Measurements from ENCODE around the gene GSG1L.

GSG1L gene

GRCh38 chr16:27935076-27935475 lies 128.4 kb downstream of the GSG1L start:
- H3K14ac ChIP-seq (ENCODE audit: low read length), result no peak overlapping the region
- no peaks in the 10 kb centered on the region for H3K36me3 ChIP-seq (replicated peaks in 1 of 2; ENCODE audit: control insufficient read depth in 2 of 2, insufficient read depth in 2 of 2, low read length in 2 of 2)
- no peak overlapping the region for H2BK15ac ChIP-seq (ENCODE audit: low read length)
- no peak overlapping the region for H3K4me2 ChIP-seq (ENCODE audit: insufficient read depth, low read length, poor library complexity, severe bottlenecking)
- H3K4me1 ChIP-seq (ENCODE audit: control insufficient read depth in 2 of 2, insufficient read depth in 1 of 2, low read depth in 1 of 2, low read length in 2 of 2), result no peaks in the 10 kb centered on the region
- H2BK120ac ChIP-seq (ENCODE audit: low read depth, low read length), result no peak overlapping the region
- H3K4ac ChIP-seq (ENCODE audit: low read length), result no peak overlapping the region
- H3K79me1 ChIP-seq (ENCODE audit: low read depth, low read length), result no peaks in the 10 kb centered on the region
- no peak overlapping the region for H3K18ac ChIP-seq (ENCODE audit: low read length)
- no CpG with 5 or more reads among the region's 7 CpGs for WGBS, 2 donors (ENCODE audit: extremely low coverage in 2 of 2, insufficient read length in 2 of 2, insufficient replicate concordance in 1 of 2)
- H2BK12ac ChIP-seq (ENCODE audit: low read length), result no peak overlapping the region
- no peak overlapping the region for H3K4me3 ChIP-seq (ENCODE audit: low read length in 2 of 2)
- no peak overlapping the region for H4K91ac ChIP-seq (ENCODE audit: low read depth, low read length, poor library complexity)
- H2BK5ac ChIP-seq (ENCODE audit: low read length), result no peak overlapping the region
- H2AK5ac ChIP-seq (ENCODE audit: low read depth, low read length), result no peak overlapping the region
- no peak overlapping the region for H3K9ac ChIP-seq (ENCODE audit: low read depth, low read length, poor library complexity)
- H3K23ac ChIP-seq (ENCODE audit: low read depth, low read length, poor library complexity), result no peak overlapping the region
- no peak overlapping the region for H4K8ac ChIP-seq (ENCODE audit: low read depth, low read length)
- DNase-seq (ENCODE audit: low spot score), result no peak
- no peak overlapping the region for H3K27ac ChIP-seq (replicated peaks; ENCODE audit: low read length)
- no peaks in the 10 kb centered on the region for H3K9me3 ChIP-seq (replicated peaks in 1 of 2; ENCODE audit: control insufficient read depth in 2 of 2, insufficient read depth in 1 of 2, low read depth in 1 of 2, low read length in 2 of 2)
- no peaks in the 10 kb centered on the region for H3K27me3 ChIP-seq (ENCODE audit: control insufficient read depth in 3 of 3, insufficient read depth in 3 of 3, low read depth in 1 of 3, low read length in 3 of 3)
- H2AFZ ChIP-seq (ENCODE audit: low read length), result no peak overlapping the region

- no peaks in the 10 kb centered on the region for H3K9me3 ChIP-seq (replicated peaks in 1 of 2; ENCODE audit: control insufficient read depth in 2 of 2, insufficient read depth in 1 of 2, low read depth in 1 of 2, low read length in 2 of 2)
- H3K27me3 ChIP-seq (ENCODE audit: control insufficient read depth in 3 of 3, insufficient read depth in 3 of 3, low read depth in 1 of 3, low read length in 3 of 3), result no peaks in the 10 kb centered on the region
- no peak overlapping the region for H3K4me2 ChIP-seq (ENCODE audit: insufficient read depth, low read length, poor library complexity, severe bottlenecking)
- H4K91ac ChIP-seq (ENCODE audit: low read depth, low read length, poor library complexity), result no peak overlapping the region
- no peak overlapping the region for H2BK15ac ChIP-seq (ENCODE audit: low read length)
- no peak overlapping the region for H2BK5ac ChIP-seq (ENCODE audit: low read length)
- no peaks in the 10 kb centered on the region for H3K4me1 ChIP-seq (ENCODE audit: control insufficient read depth in 2 of 2, insufficient read depth in 1 of 2, low read depth in 1 of 2, low read length in 2 of 2)
- H3K14ac ChIP-seq (ENCODE audit: low read length), result no peak overlapping the region
- H2AFZ ChIP-seq (ENCODE audit: low read length), result no peak overlapping the region
- no peak for DNase-seq (ENCODE audit: low spot score)
- H3K23ac ChIP-seq (ENCODE audit: low read depth, low read length, poor library complexity), result no peak overlapping the region
- no peak overlapping the region for H4K8ac ChIP-seq (ENCODE audit: low read depth, low read length)
- H2AK5ac ChIP-seq (ENCODE audit: low read depth, low read length), result no peak overlapping the region
- no peaks in the 10 kb centered on the region for H3K79me1 ChIP-seq (ENCODE audit: low read depth, low read length)
- H3K4ac ChIP-seq (ENCODE audit: low read length), result no peak overlapping the region
- no peak overlapping the region for H3K27ac ChIP-seq (replicated peaks; ENCODE audit: low read length)
- no peak overlapping the region for H3K9ac ChIP-seq (ENCODE audit: low read depth, low read length, poor library complexity)
- no peaks in the 10 kb centered on the region for H3K36me3 ChIP-seq (replicated peaks in 1 of 2; ENCODE audit: control insufficient read depth in 2 of 2, insufficient read depth in 2 of 2, low read length in 2 of 2)
- whole genome bisulfite sequencing, 2 donors (ENCODE audit: extremely low coverage in 2 of 2, insufficient read length in 2 of 2, insufficient replicate concordance in 1 of 2), result no CpG with 5 or more reads among the region's 3 CpGs
- no peak overlapping the region for H2BK120ac ChIP-seq (ENCODE audit: low read depth, low read length)
- no peak overlapping the region for H2BK12ac ChIP-seq (ENCODE audit: low read length)
- no peak overlapping the region for H3K4me3 ChIP-seq (ENCODE audit: low read length in 2 of 2)
- H3K18ac ChIP-seq (ENCODE audit: low read length), result no peak overlapping the region
Observed at GRCh38 chr16:27932542-27933135, 130.9 kb downstream of the GSG1L start.

- no peak overlapping the region for H3K23ac ChIP-seq (ENCODE audit: low read depth, low read length, poor library complexity)
- H3K27ac ChIP-seq (replicated peaks; ENCODE audit: low read length), result no peak overlapping the region
- H3K79me1 ChIP-seq (ENCODE audit: low read depth, low read length), result no peaks in the 10 kb centered on the region
- H2BK120ac ChIP-seq (ENCODE audit: low read depth, low read length), result no peak overlapping the region
- H2AFZ ChIP-seq (ENCODE audit: low read length), result no peak overlapping the region
- H2BK12ac ChIP-seq (ENCODE audit: low read length), result no peak overlapping the region
- H3K27me3 ChIP-seq (ENCODE audit: control insufficient read depth in 3 of 3, insufficient read depth in 3 of 3, low read depth in 1 of 3, low read length in 3 of 3), result no peaks in the 10 kb centered on the region
- no peak overlapping the region for H3K4me3 ChIP-seq (ENCODE audit: low read length in 2 of 2)
- H3K9me3 ChIP-seq (replicated peaks in 1 of 2; ENCODE audit: control insufficient read depth in 2 of 2, insufficient read depth in 1 of 2, low read depth in 1 of 2, low read length in 2 of 2), result no peaks in the 10 kb centered on the region
- no CpG with 5 or more reads among the region's 3 CpGs for WGBS, 2 donors (ENCODE audit: extremely low coverage in 2 of 2, insufficient read length in 2 of 2, insufficient replicate concordance in 1 of 2)
- no peak for DNase-seq (ENCODE audit: low spot score)
- H3K9ac ChIP-seq (ENCODE audit: low read depth, low read length, poor library complexity), result no peak overlapping the region
- H2BK5ac ChIP-seq (ENCODE audit: low read length), result no peak overlapping the region
- H3K14ac ChIP-seq (ENCODE audit: low read length), result peak overlapping the region; percentile 9
- no peak overlapping the region for H2BK15ac ChIP-seq (ENCODE audit: low read length)
- no peaks in the 10 kb centered on the region for H3K36me3 ChIP-seq (replicated peaks in 1 of 2; ENCODE audit: control insufficient read depth in 2 of 2, insufficient read depth in 2 of 2, low read length in 2 of 2)
- no peak overlapping the region for H2AK5ac ChIP-seq (ENCODE audit: low read depth, low read length)
- H4K91ac ChIP-seq (ENCODE audit: low read depth, low read length, poor library complexity), result no peak overlapping the region
- no peak overlapping the region for H3K4me2 ChIP-seq (ENCODE audit: insufficient read depth, low read length, poor library complexity, severe bottlenecking)
- no peak overlapping the region for H3K4ac ChIP-seq (ENCODE audit: low read length)
- H4K8ac ChIP-seq (ENCODE audit: low read depth, low read length), result no peak overlapping the region
- no peaks in the 10 kb centered on the region for H3K4me1 ChIP-seq (ENCODE audit: control insufficient read depth in 2 of 2, insufficient read depth in 1 of 2, low read depth in 1 of 2, low read length in 2 of 2)
- no peak overlapping the region for H3K18ac ChIP-seq (ENCODE audit: low read length)
Observed at GRCh38 chr16:27929818-27930217, 133.7 kb downstream of the GSG1L start.

GRCh38 chr16:27928542-27928941 lies 135.0 kb downstream of the GSG1L start:
- H2BK5ac ChIP-seq (ENCODE audit: low read length), result no peak overlapping the region
- no peak overlapping the region for H2AFZ ChIP-seq (ENCODE audit: low read length)
- H4K8ac ChIP-seq (ENCODE audit: low read depth, low read length), result no peak overlapping the region
- no peaks in the 10 kb centered on the region for H3K79me1 ChIP-seq (ENCODE audit: low read depth, low read length)
- no peaks in the 10 kb centered on the region for H3K27me3 ChIP-seq (ENCODE audit: control insufficient read depth in 3 of 3, insufficient read depth in 3 of 3, low read depth in 1 of 3, low read length in 3 of 3)
- H2BK120ac ChIP-seq (ENCODE audit: low read depth, low read length), result no peak overlapping the region
- H3K4ac ChIP-seq (ENCODE audit: low read length), result no peak overlapping the region
- H3K4me3 ChIP-seq (ENCODE audit: low read length in 2 of 2), result no peak overlapping the region
- H3K9ac ChIP-seq (ENCODE audit: low read depth, low read length, poor library complexity), result no peak overlapping the region
- no peak overlapping the region for H2AK5ac ChIP-seq (ENCODE audit: low read depth, low read length)
- H3K36me3 ChIP-seq (replicated peaks in 1 of 2; ENCODE audit: control insufficient read depth in 2 of 2, insufficient read depth in 2 of 2, low read length in 2 of 2), result no peaks in the 10 kb centered on the region
- no peak overlapping the region for H4K91ac ChIP-seq (ENCODE audit: low read depth, low read length, poor library complexity)
- DNase-seq (ENCODE audit: low spot score), result no peak
- no peak overlapping the region for H2BK12ac ChIP-seq (ENCODE audit: low read length)
- no peaks in the 10 kb centered on the region for H3K9me3 ChIP-seq (replicated peaks in 1 of 2; ENCODE audit: control insufficient read depth in 2 of 2, insufficient read depth in 1 of 2, low read depth in 1 of 2, low read length in 2 of 2)
- H2BK15ac ChIP-seq (ENCODE audit: low read length), result no peak overlapping the region
- WGBS, 2 donors (ENCODE audit: extremely low coverage in 2 of 2, insufficient read length in 2 of 2, insufficient replicate concordance in 1 of 2), result no CpG with 5 or more reads among the region's 6 CpGs
- no peaks in the 10 kb centered on the region for H3K4me1 ChIP-seq (ENCODE audit: control insufficient read depth in 2 of 2, insufficient read depth in 1 of 2, low read depth in 1 of 2, low read length in 2 of 2)
- no peak overlapping the region for H3K14ac ChIP-seq (ENCODE audit: low read length)
- H3K18ac ChIP-seq (ENCODE audit: low read length), result no peak overlapping the region
- H3K4me2 ChIP-seq (ENCODE audit: insufficient read depth, low read length, poor library complexity, severe bottlenecking), result no peak overlapping the region
- H3K27ac ChIP-seq (replicated peaks; ENCODE audit: low read length), result no peak overlapping the region
- H3K23ac ChIP-seq (ENCODE audit: low read depth, low read length, poor library complexity), result no peak overlapping the region
